Trophoblast cell (in vitro differentiated cells and primary cell): ENCODE results near the gene RALGAPA2.

Source experiments
- DNase-seq, 2 donors: peaks; one replicate each; pipeline ENCODE4 v3.0.0-alpha.2; 2016
- H2AFZ ChIP-seq: 2 replicates; pipeline ENCODE4 v1.6.1; 2013; ENCODE audit warnings: low read length, moderate library complexity, mild to moderate bottlenecking; ENCODE audit not compliant: insufficient read depth, poor library complexity
- H2AK5ac ChIP-seq: 2 replicates; pipeline ENCODE4 v1.6.1; 2013; ENCODE audit warnings: mild to moderate bottlenecking, low read length
- H2BK120ac ChIP-seq: 2 replicates; pipeline ENCODE4 v1.6.1; 2013; ENCODE audit warnings: low read length, mild to moderate bottlenecking, moderate library complexity; ENCODE audit not compliant: insufficient read depth, poor library complexity
- H2BK12ac ChIP-seq: 2 replicates; pipeline ENCODE4 v1.6.1; 2013; ENCODE audit warnings: mild to moderate bottlenecking, low read length, moderate library complexity
- H2BK5ac ChIP-seq: 2 replicates; pipeline ENCODE4 v1.6.1; 2013; ENCODE audit warnings: low read length, low read depth, moderate library complexity, mild to moderate bottlenecking; ENCODE audit not compliant: poor library complexity
- H3K14ac ChIP-seq: 2 replicates; pipeline ENCODE4 v1.6.1; 2013; ENCODE audit warnings: mild to moderate bottlenecking, low read length
- H3K18ac ChIP-seq: 2 replicates; pipeline ENCODE4 v1.6.1; 2013; ENCODE audit warnings: mild to moderate bottlenecking, low read length
- H3K23ac ChIP-seq: 2 replicates; pipeline ENCODE4 v1.6.1; 2013; ENCODE audit warnings: low read length
- H3K27ac ChIP-seq: 2 replicates; pipeline ENCODE4 v1.5.1; 2013; ENCODE audit warnings: low read depth, mild to moderate bottlenecking, inconsistent platforms, low read length, moderate library complexity
- H3K27me3 ChIP-seq: 2 replicates; pipeline ENCODE4 v1.6.1; 2013; ENCODE audit warnings: inconsistent platforms, mild to moderate bottlenecking, low read length, moderate library complexity; ENCODE audit not compliant: insufficient read depth
- H3K36me3 ChIP-seq, 2 experiments: 1 replicate in 1 of 2; 2 replicates in 1 of 2; pipeline ENCODE4 v1.6.1; 2013; ENCODE audit warnings: low read length in 2 of 2, mild to moderate bottlenecking in 2 of 2, moderate library complexity in 1 of 2; ENCODE audit not compliant: insufficient read depth in 2 of 2, control insufficient read depth in 1 of 2
- H3K4ac ChIP-seq: 2 replicates; pipeline ENCODE4 v1.6.1; 2013; ENCODE audit warnings: low read depth, mild to moderate bottlenecking, low read length, moderate library complexity
- H3K4me1 ChIP-seq, 2 experiments: 1 replicate in 1 of 2; 2 replicates in 1 of 2; pipeline ENCODE4 v1.6.1; 2013; ENCODE audit warnings: low read length in 2 of 2, mild to moderate bottlenecking in 2 of 2, moderate library complexity in 1 of 2; ENCODE audit not compliant: insufficient read depth in 2 of 2, control insufficient read depth in 1 of 2
- H3K4me2 ChIP-seq: 2 replicates; pipeline ENCODE4 v1.6.1; 2013; ENCODE audit warnings: inconsistent platforms, mild to moderate bottlenecking, low read length, moderate library complexity
- H3K4me3 ChIP-seq: 2 replicates; pipeline ENCODE4 v1.5.1; 2013; ENCODE audit warnings: mild to moderate bottlenecking, low read depth, low read length, inconsistent platforms
- H3K79me1 ChIP-seq: one replicate; pipeline ENCODE4 v1.6.1; 2013; ENCODE audit warnings: low read length
- H3K79me2 ChIP-seq: 2 replicates; pipeline ENCODE4 v1.6.1; 2013; ENCODE audit warnings: low read length, mild to moderate bottlenecking; ENCODE audit not compliant: control insufficient read depth, insufficient read depth, poor library complexity
- H3K9ac ChIP-seq: 2 replicates; pipeline ENCODE4 v1.6.1; 2013; ENCODE audit warnings: mild to moderate bottlenecking, low read length
- H3K9me3 ChIP-seq: 2 replicates; pipeline ENCODE4 v1.6.1; 2013; ENCODE audit warnings: low read depth, mild to moderate bottlenecking, control low read depth, inconsistent platforms, low read length; ENCODE audit not compliant: insufficient read depth
- H4K12ac ChIP-seq: 2 replicates; pipeline ENCODE4 v1.6.1; 2013; ENCODE audit warnings: low read depth, mild to moderate bottlenecking, low read length, moderate library complexity
- H4K8ac ChIP-seq: 2 replicates; pipeline ENCODE4 v1.6.1; 2013; ENCODE audit warnings: low read depth, mild to moderate bottlenecking, low read length, moderate library complexity
- H4K91ac ChIP-seq: one replicate; pipeline ENCODE4 v1.6.1; 2013; ENCODE audit warnings: low read depth, mild to moderate bottlenecking, low read length, moderate library complexity
- WGBS: extraction: QIAGEN DNeasy Blood & Tissue Kit; methylation state at CpG from one replicate; pipeline ENCODE4 v1.1.7; 2013; ENCODE audit warnings: missing lambda C conversion rate; ENCODE audit not compliant: insufficient read length, insufficient coverage; ENCODE audit errors: extremely low coverage; 5-methylcytosine and 5-hydroxymethylcytosine counted together

Gene RALGAPA2

DNA sequence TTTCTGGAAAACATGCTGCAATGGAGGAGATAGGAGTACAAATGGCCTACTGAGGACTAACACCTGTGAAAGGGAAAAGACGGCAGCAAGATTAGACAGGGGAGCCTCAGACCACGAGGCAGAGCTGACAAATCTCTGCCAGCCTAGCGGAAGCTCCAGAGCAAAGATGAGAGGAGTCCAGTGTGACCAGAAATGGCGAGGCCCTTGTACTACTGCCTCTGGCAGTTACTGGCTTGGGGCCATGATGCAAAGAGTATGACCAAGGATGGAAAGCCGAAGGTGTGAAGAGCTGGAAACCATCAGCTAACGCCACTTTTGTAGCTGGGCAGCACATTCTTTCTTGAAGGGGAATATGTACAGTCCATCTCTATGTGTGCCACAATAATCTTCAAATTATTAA lies 55.4 kb downstream of the RALGAPA2 start:
- WGBS, result no CpG with 5 or more reads among the region's 6 CpGs
- H3K23ac ChIP-seq, result no peak overlapping the region
- H4K12ac ChIP-seq, result no peak overlapping the region
- H3K79me2 ChIP-seq, result no peaks in the 10 kb centered on the region
- H3K4ac ChIP-seq, result no peak overlapping the region
- no peak for DNase-seq
- H4K91ac ChIP-seq, result no peak overlapping the region
- H2BK12ac ChIP-seq, result no peak overlapping the region
- peaks cover 0 to 2% of the 10 kb centered on the region in 2 experiments for H3K36me3 ChIP-seq
- H3K4me1 ChIP-seq, result no peaks in the 10 kb centered on the region
- H2BK120ac ChIP-seq, result no peak overlapping the region
- no peak overlapping the region for H2AFZ ChIP-seq
- H3K27ac ChIP-seq, result no peak overlapping the region
- no peak overlapping the region for H3K18ac ChIP-seq
- H3K4me2 ChIP-seq, result no peak overlapping the region
- H2AK5ac ChIP-seq, result no peak overlapping the region
- H3K14ac ChIP-seq, result no peak overlapping the region
- no peaks in the 10 kb centered on the region for H3K9me3 ChIP-seq
- no peak overlapping the region for H3K9ac ChIP-seq
- H3K27me3 ChIP-seq, result no peaks in the 10 kb centered on the region
- no peak overlapping the region for H3K4me3 ChIP-seq
- H3K79me1 ChIP-seq, result no peaks in the 10 kb centered on the region
- no peak overlapping the region for H2BK5ac ChIP-seq
- no peak overlapping the region for H4K8ac ChIP-seq

DNA sequence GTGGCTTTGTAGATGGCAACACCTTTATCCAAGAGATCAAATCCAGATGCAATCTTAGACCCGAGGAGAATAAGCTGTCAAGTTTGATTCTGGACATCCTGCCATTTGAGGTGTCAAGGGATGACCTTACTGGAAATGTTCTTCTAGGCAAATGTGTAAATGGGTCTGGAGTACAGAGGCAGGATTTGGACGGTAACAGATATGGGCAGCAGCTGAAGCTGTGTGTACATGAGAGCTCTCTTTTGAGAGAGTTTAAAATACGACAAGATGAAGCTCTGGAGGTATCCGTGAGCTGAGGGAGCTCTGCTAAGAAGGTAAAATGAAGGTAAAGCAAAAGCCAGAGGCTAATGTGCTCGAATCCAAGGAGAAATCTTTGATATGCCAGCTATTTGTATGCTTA lies 56.6 kb downstream of the RALGAPA2 start:
- peaks cover 0 to 2% of the 10 kb centered on the region in 2 experiments for H3K36me3 ChIP-seq
- no peak overlapping the region for H2AFZ ChIP-seq
- no peak for DNase-seq
- no peak overlapping the region for H3K4ac ChIP-seq
- H3K9me3 ChIP-seq, result no peaks in the 10 kb centered on the region
- H3K4me3 ChIP-seq, result no peak overlapping the region
- no peaks in the 10 kb centered on the region for H3K79me1 ChIP-seq
- H3K9ac ChIP-seq, result no peak overlapping the region
- H4K8ac ChIP-seq, result no peak overlapping the region
- H4K91ac ChIP-seq, result no peak overlapping the region
- no peaks in the 10 kb centered on the region for H3K79me2 ChIP-seq
- H2BK5ac ChIP-seq, result no peak overlapping the region
- no peak overlapping the region for H2BK120ac ChIP-seq
- H4K12ac ChIP-seq, result no peak overlapping the region
- no peak overlapping the region for H2BK12ac ChIP-seq
- H2AK5ac ChIP-seq, result no peak overlapping the region
- H3K14ac ChIP-seq, result no peak overlapping the region
- no peaks in the 10 kb centered on the region for H3K4me1 ChIP-seq
- no peak overlapping the region for H3K27ac ChIP-seq
- WGBS, result no CpG with 5 or more reads among the region's 5 CpGs
- no peak overlapping the region for H3K18ac ChIP-seq
- H3K4me2 ChIP-seq, result no peak overlapping the region
- no peaks in the 10 kb centered on the region for H3K27me3 ChIP-seq
- no peak overlapping the region for H3K23ac ChIP-seq

GRCh38 chr20:20649945-20650344 lies 62.5 kb downstream of the RALGAPA2 start:
- Histone ChIP-seq H2BK120ac (no peak overlapping the region), H3K4me2 (no peak overlapping the region), H3K79me1 (no peaks in the 10 kb centered on the region), H4K12ac (no peak overlapping the region), H4K8ac (no peak overlapping the region), H3K9me3 (no peaks in the 10 kb centered on the region), H3K14ac (no peak overlapping the region), H2BK5ac (no peak overlapping the region), H3K79me2 (no peaks in the 10 kb centered on the region), H3K4me3 (no peak overlapping the region), H2AK5ac (no peak overlapping the region), H3K36me3 (no peaks in the 10 kb centered on the region), H3K27me3 (no peaks in the 10 kb centered on the region), H3K4me1 (no peaks in the 10 kb centered on the region), H3K27ac (no peak overlapping the region), H4K91ac (no peak overlapping the region), H2BK12ac (no peak overlapping the region), H2AFZ (no peak overlapping the region), H3K4ac (no peak overlapping the region), H3K23ac (no peak overlapping the region), H3K18ac (no peak overlapping the region), H3K9ac (no peak overlapping the region)
- no peak for DNase-seq
- WGBS, result no CpG with 5 or more reads among the region's 4 CpGs

GRCh38 chr20:20643927-20644326 lies 68.5 kb downstream of the RALGAPA2 start:
- DNase-seq, result no peak
- no peak overlapping the region for H3K23ac ChIP-seq
- no peaks in the 10 kb centered on the region for H3K4me1 ChIP-seq
- no peak overlapping the region for H3K4ac ChIP-seq
- no peak overlapping the region for H2BK5ac ChIP-seq
- no peak overlapping the region for H3K4me2 ChIP-seq
- no peaks in the 10 kb centered on the region for H3K79me2 ChIP-seq
- H2AFZ ChIP-seq, result no peak overlapping the region
- H3K36me3 ChIP-seq, result no peaks in the 10 kb centered on the region
- no CpG with 5 or more reads among the region's 3 CpGs for WGBS
- no peak overlapping the region for H2BK120ac ChIP-seq
- H3K27me3 ChIP-seq, result no peaks in the 10 kb centered on the region
- H4K12ac ChIP-seq, result no peak overlapping the region
- H3K18ac ChIP-seq, result no peak overlapping the region
- no peak overlapping the region for H3K4me3 ChIP-seq
- H3K27ac ChIP-seq, result no peak overlapping the region
- H2AK5ac ChIP-seq, result no peak overlapping the region
- no peak overlapping the region for H2BK12ac ChIP-seq
- no peak overlapping the region for H3K9ac ChIP-seq
- no peaks in the 10 kb centered on the region for H3K79me1 ChIP-seq
- no peak overlapping the region for H4K91ac ChIP-seq
- H3K14ac ChIP-seq, result no peak overlapping the region
- H4K8ac ChIP-seq, result no peak overlapping the region
- H3K9me3 ChIP-seq, result no peaks in the 10 kb centered on the region
